Skin of body (tissue), 2 donors: ENCODE measurements around the gene GBX2. TPM values are rescaled to one million over a fixed set of nuclear protein-coding genes. Genes with fewer than 3 reads are reported as not detected.

Experiments used
- DNase-seq: peaks from one replicate; lab custom pipeline; 2025; lab: John Stamatoyannopoulos, UW
- total RNA-seq: library from RNA; depleted of rRNA; stranded (reverse); fragments of >200 nt; gene quantifications from one replicate; pipeline ENCODE4 v1.2.3, GENCODE V29; 2014

Gene GBX2
- not detected for total RNA-seq

DNA sequence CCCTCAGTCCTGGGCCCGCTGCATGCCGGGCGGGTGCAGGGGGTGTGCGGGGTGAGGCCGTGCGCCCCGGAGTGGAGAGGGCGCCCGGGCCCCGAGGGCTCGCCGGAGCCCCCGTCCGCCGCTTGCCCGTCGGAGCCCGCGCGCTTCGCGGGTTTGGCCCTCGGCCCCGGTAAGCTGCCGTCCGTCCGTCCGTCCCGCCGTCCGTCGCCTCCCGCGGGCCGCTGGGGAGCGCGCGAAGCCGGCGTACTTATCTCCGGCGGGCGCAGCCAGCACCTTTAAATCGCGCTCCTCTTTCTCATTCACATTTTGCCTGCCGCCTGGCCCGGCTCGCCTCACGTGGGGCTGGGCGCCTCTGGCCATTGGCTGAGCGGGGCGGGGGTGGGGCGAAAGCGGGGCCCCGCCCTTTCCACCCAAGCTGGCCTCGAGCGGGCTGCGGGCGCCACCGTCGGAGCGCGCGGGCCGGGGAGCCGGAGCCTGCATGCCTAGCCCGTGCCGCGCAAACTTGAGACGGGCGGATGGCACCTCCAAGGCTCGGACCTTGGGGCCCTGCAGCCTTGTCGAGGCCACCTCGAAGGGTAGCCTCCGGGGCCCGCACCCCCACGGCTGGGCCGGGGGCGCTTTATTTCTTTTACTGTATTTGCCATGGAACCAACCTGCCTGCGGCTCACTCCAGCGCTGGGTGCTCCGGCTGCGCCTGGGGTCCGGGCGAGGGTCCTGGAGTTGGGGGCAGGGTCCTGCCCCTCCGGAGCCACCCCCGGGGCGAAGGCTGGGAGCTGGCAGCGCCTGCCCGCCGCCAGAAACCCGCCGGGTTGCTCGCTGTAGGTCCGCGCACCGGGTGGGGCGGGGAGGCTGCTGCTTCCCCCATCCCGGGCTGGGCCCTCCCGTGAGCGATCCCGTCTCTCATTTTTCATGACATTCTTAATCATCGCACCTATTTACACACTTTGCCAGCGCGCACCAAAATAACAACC is at the start of gene GBX2:
Gene GBX2 (minus strand): TSS at position 277 of the 971 bp plus-strand sequence. CDS start 415 bp downstream, outside the sequence.
- DNase-seq = no peak

DNA sequence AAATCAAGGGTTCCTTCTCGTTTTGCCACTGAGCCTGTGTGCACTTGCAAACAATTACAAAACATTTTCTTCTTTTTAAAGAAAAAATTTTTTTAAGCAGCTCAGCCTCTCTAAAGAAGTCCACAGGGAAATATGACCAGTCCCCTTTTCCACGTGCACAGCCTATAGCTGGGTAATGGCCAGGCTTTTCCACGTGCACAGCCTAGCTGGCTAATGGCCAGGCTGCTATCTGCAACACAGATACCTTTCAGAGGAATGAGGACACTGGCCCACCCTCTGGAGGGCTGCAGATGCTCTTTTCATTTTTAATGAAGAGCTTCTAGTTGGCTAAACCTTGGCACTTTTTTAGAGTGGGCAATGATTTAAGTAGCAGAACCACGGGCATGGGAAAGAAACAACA is 49.7 kb upstream of the GBX2 start:
- no peak for DNase-seq

DNA sequence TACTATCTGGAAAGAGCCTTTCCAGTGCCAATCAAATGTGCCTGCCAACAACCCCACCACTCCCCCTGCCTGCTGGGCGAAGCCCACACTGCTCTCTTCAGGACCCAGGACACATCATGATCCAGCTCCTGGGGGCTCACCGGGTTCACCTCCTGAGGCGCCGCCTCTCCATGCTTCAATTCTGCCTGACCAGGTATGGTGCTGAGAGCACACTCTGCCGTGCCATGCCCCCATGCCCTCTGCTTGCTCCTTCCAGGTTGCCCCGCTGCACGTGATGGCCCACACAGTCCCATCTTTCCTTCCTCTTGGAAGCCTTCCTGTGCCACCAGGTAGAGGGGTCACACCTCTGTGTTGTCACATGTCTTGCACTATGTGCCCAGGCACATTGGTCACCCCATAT is 48.5 kb upstream of the GBX2 start:
- no peak for DNase-seq

DNA sequence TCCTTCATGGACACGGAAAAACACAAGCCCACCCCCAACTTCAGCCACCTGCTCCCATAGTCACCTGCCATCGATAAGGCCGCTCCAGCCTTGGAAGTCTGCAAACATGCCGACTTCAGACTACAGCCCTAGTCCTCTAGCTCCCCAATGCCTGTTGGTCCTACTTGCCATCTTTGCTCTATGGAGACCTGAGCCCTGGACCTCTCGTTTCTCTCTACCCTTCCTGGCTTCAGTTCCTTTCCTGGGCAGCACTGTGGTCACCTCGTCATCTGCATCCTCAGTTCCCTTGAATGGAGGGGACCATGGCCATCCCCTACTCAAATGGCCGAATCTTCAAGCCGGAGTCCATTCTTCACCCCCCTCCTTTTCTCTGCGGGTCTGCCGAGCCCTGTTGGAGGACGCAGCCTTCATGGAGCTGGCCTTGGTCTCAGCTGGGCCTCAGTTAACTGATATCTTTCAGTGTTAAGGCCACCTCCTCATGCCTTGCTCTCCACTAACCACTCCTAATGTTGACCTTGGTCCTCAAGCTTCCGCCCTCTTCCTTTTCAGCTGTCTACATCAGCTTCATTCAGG is 47.7 kb upstream of the GBX2 start:
- DNase-seq = no peak

DNA sequence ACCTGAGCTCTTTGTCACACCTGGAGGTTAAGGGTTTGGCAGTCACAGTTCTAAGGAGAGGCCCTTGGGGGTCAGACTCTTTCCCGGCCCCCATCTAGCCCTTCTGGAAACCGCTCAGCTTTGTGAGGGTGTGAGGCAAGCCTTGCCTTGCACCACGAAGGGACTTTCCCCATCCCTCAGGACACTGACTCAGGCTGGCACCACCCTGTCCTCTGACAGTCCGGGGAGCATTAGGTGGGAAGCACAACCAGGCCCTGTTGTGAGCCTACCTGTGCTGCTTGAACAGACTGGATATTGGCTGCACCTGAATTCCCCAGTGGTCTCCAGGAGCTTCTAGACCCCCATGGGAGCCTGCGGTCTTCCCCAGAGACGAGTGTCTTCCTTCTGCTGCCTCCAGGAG is 47.0 kb upstream of the GBX2 start:
- no peak for DNase-seq

DNA sequence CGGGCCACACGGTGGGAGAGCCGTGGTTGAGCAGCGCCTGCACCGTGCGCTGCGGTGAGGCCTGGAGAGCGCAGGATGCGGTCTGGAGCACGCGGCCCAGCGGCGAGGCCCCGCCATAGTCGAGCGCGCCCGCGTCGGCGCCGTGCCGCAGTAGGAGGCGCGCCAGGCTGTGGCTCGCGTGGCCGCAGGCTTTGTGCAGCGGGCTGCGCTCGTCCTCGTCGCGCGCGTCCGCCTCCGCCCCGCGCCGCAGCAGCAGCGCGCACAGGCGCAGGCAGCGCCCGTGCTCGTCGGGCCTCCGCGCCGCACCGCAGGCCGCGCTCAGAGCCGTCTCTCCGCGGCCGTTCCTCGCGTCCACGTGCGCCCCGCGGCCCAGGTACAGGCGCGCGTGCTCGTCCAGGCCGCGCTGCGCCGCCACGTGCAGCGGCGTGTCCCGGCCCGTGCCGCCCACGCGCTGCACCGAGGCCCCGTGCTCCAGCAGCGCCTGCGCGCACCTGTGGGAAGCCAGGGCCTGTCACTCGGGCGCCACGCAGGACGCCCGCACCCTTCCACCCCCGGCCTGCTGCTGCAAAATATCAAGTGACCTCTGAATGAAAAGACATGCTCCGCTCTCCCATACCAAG is 46.3 kb upstream of the GBX2 start:
- no peak for DNase-seq

DNA sequence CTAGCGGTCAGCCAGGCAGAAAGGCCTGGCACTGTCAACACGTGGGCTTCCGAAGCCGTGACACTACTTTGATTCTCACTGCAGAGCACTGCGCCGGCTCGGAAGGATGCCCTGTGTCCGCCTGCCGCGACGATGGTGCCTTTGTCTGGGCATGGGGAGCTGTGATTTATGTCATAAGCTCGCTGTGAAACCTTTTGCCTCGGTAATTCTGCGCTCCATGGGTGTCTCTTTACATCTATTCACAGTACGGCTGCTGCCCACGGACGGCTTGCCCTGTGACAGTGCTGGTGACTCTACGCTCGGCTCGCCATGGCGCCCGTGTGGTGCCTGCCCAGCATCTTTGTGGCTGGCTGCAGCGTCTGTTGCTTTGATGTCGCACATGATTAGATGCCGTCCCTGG is 43.1 kb upstream of the GBX2 start:
- DNase-seq = no peak

DNA sequence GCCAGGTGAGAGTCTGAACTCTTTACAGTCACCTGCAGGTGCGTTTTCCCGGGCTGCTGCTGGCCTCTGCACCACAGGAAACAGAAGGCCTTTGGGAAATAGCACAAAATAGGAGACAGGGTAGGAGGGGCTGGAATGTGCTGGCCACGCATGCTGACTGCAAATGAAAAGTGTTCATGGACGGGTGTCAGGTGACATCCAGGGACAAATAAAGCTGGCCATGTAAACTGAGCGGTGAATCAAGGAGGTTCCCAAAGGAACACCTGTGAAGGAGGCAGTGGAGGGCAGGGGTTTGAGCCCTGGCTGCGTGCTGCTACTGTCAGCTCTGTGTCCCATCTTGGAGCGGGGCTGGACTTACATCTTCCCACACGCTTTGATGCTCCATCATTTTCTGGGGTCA is 42.4 kb upstream of the GBX2 start:
- no peak for DNase-seq

DNA sequence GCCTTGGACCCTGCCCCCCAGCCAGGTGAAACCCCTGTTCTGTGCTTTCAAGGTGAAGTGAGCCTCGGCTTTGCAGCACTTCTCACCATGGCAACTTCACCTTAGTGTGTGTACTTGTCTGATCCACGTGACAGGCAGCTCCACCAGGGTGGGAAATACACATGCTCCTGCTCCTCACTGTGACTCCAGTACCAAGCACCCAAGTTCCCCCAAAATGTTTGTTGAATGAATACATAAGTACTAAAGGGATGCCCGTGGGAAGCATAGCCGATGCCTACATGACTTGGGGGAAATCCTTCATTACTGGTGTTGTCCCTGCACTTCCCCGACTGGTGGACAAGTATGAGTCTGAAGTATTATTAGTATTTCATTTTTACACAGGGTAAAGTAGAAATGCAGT is 41.8 kb upstream of the GBX2 start:
- DNase-seq = no peak

DNA sequence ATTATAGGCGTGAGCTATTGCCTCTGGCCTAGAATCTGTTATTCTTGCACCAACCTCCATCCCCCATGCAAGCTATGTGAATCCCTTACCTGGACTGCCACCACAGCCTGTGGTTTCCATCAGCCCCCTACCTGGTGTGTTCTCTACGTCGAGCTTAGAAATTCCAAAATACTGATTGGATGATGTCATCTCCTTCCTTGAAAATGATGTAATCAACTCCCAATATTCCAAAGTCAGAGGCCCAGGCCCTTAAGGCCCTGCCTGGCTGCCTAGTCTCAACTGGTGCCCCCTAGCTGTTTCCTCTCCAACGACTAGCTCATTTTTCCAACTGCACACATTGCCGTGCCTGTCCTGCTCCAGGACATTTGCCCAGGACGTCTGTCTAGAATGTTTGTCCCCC is 41.3 kb upstream of the GBX2 start:
- no peak for DNase-seq

DNA sequence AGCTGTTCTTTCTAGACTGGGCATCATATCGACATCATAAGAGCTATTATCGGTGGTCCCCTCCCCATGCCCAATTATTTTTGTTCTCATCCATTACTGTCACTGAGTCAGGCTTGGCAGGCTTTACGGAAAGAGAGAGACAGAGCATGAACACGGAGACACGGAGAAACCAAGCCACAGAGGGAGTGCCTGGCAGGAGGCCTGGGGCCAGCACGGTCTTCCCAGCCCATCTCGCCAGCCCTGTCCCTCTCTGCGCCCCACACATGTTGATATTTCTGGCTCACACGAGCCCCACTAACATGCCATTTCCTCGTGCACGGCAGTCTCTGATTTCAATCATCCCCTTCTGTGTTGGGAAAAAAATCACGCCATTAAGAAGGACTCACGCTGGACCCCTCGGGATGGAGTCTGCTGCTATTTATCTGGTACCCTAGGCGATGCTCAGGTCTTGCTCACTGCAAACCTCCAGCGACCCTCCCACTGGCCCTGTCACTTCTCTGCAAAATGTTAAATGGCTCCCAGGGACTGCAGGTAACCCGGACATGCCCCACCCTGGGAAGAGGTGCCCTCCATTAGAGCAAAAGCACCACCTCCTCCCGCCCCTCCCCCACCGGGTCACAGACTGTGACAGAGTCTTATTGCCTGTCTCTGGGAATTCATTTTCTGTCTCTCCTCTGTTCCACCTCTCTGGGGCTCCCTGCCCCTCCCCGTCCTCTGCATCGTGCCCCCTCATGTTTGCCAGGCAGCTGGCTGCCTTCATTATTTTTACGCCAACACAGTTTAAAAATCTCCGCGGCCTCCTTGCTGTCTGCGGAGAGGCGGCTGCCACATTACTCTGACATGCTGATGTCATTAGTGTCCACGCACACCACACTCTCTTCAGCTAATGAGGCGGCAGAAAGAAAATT is 40.1 kb upstream of the GBX2 start:
- DNase-seq = no peak

DNA sequence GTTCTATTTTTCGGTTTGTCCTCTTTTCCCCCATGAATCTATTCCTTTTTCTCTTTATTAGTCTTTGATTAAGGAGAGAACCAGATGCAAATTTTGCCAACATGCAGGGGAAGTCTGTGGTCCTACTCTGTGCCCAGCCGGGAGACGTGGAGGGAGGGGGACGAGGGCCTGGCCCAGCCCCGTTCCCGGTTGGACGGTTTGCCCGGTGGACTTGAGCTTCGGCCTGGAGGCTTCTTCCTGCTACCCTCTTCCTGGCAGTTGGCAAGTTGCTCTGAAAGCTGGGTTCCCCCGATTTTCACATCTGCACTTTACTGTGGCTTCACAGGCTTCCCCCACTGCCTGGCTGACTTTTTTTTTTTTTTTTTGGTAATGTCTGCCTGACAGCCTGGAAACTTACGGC is 39.3 kb upstream of the GBX2 start:
- no peak for DNase-seq

DNA sequence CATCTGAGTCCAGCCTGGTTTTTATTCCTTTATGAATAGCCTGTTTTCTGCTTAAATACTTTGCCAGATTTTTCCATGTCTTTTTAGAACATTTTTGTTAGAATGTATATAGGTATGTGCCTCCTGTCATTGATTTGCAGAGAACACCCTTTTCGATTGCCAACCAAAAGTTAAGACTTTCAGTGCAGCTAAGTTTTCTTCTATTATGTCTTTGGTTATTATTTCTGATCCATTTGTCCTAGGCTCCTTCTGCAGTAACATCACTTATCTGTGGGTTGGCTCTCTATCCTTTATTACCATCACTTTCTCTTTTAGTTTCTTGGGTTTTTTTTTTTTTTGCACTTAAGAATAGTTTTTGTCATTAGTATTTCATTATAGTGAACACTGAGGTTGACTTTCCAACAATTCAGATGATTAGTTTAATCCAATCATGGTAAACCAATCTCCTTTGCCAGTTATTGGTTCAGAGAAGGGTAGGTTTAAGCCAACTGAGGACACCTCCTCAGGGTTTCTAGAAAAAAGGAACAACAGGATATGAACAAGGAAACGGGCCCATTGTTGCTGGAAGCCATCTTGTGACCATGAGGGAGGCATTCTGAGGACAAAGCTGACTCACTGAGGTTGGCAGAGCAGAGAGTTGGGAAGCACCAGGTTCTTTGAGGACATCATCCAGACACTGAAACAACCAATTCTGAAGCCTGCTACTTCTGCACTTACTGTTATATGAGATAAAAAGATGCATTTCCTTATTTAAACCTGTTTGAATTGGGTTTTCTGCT is 37.9 kb upstream of the GBX2 start:
- DNase-seq = no peak

DNA sequence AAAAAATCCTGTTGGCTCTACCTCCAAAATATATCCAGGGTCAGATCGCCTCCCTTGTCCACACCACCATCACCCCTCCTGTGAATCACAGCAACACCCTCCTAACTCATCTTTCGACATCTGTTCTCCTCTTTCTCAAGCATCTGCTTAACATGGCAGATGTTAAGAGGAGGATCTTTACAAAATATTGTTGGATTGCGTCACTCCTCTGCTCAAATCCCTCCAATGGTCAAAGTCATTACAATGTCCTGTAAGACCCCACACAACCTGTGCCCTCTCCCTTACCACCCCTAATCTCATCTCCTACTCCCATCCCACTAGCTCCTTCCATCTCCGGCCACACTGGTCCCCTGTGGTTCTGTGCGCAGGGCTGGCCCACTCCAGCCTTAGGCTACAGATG is 36.8 kb upstream of the GBX2 start:
- no peak for DNase-seq

DNA sequence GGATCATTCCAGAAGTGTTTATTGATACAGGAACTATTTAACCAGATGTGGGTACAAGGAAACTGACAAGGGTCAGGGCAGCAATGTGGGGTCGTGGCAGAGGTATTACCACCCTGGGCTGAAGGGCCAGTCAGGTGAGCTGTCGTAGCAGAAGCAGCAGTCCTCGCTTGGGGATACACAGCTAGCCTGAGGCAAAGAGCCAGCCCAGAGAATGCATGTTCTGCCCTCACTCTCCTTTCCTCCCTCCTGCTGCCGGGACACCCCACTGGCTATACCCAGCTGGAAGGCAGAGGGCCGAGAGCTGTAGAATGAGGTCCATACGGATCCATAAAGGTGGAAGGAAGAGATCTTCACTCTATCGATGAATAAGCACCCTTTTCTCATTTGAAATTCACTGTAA is 32.2 kb upstream of the GBX2 start:
- DNase-seq = no peak

DNA sequence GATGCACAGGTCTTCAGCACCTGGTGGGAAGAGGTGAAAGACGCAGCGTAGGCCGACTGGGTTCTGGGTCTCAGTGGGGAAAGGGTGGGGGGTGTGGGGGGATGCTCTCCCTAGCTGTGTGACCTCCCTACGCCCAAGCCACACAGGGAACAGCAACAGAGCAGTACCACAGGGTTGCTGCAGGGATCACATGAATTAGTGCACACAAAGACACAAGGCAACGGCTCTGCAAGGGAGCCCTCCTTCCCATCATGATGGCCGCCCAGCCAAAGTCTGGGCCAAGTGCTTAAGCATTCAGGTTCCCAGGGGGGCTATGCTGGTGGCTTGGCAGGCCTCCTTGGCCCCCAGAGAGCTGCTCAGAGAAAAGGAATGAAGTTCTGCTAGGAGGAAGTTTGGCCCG is 28.2 kb upstream of the GBX2 start:
- no peak for DNase-seq

DNA sequence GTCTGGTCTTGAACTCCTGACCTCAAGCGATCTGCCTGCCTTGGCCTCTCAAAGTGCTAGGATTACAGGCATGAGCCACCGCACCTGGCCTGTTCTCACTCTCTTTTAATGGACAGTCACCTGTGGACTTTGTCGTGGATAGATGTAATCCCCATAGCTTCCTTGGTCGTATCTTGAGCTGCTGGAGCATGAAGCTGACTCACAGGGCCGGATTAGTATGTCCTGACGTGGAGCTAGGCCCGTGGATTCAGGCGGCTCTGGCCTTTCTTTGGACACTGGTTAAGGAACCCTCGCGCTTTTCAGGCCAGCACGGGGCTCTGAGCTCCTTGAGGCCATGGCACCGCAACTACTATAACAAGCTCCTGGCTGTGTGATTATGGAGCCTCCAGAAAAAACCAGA is 27.5 kb upstream of the GBX2 start:
- no peak for DNase-seq

DNA sequence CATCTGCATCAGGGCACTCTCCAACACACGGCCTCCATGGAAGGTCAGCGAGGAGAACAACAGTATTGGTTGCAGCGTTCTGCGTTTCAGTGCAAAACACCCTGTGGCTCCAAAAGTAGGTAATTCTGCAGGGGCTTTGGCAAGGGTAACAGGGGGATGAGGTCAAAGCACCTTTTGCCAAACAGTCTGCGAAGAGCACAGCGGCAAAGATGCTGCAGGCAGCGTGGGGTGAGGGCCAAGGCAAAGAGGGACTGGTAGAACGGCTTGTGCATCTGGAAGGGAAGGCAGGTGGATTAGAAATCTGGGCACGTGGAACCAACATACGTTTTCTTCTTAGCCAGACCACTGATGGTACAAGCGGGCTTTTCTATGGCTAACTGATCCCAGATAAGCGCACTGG is 26.6 kb upstream of the GBX2 start:
- no peak for DNase-seq

DNA sequence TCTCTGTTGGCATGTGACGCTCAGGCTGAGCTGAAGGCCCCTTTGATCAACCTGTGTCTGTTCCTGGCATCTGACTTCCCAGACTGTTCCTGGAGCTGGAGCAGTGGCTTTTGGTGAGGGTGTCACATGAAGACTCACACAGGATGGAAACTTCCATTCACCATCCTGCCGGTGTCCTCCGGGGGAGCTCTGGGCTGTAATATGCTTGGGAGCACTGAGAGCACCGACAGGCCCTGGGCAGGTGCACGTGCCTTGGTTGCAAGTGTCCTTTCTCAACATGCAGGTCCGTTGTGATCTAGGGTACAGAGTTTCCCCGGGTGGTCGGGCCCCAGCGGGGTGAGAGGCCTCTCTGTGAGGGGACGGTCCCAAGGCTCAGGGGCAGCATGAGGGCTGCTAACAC is 24.8 kb upstream of the GBX2 start:
- no peak for DNase-seq

DNA sequence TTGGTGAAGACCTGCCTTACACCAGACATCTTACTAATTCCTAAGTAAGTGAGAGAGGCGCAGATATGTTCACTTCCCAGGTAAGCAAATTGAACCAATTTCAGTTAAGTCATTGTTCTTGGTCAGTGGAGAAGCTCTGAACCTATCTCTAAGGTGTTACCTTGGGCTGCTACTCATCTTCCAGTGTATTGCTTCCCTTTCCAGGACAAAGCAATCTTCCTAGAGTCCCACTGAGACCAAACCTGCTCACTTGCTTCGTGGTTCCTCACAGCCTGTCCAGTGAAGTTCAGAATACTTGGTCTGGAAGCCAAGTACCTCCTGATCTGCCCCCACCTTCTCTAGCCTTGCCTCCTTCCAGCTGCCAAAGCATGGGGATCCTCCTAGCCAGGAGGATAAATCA is 22.5 kb upstream of the GBX2 start:
- DNase-seq = no peak

DNA sequence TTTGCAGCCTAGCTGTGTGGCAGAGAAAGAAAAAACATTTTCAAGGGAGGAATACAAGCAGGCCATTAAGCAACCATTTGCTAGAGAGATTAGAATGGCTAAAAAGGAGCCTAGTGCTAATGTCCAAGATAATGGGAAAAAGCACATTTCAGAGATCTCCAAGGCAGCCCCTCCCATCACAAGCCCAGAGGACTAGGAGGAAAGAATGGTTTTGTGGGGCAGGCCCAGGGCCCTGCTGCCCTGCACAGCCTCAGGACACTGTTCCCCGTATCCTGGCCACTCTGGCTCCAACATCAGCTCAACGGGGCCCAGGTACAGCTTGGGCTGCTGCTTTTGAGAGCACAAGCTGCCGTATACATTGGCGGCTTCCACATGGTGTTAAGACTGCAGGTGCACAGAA is 16.5 kb upstream of the GBX2 start:
- DNase-seq = no peak
